HG03469 (cell line): Measurements from ENCODE around the gene HES7.
A peak's percentile ranks its signal among the peaks of the same experiment; 100 is the strongest.

Experiments used
- ATAC-seq: cut with Tn5 transposase; IDR thresholded peaks from one replicate; pipeline ENCODE4 v1.9.1; 2021; ENCODE audit warnings: mild to moderate bottlenecking, moderate library complexity, moderate number of reproducible peaks; ENCODE audit not compliant: unreplicated experiment

The HES7 gene

GRCh38 chr17:8155231-8155995, 31.5 kb upstream of the HES7 start:
- no peak for ATAC-seq

DNA sequence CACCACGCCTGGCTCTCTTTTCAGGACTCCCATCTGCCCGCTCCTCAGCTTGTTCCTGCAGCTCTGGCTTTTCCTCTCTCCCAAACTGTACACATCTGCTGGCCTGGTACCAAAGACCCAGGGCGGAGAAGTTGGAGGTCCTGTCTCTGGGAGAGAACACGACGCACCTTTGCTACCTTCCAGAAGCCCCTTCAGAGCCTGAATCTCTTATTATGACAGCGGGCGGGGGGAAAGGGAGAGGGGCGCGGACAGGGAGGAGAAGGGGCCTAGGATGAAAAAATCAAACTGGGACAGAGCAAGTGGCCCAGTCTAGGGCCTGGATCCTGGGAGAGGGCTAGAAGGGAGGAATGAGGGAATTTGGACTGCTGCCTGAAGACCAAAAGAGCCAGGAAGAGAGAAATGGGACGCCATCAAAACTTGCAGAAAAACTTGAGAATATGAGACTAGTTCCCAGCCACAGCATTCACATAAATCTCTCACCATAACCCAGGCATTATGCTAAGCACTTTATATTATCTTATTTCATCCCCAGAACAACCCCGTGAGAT, 30.8 kb upstream of the HES7 start:
- no peak for ATAC-seq

GRCh38 chr17:8153957-8154607, 30.2 kb upstream of the HES7 start:
- no peak for ATAC-seq

DNA sequence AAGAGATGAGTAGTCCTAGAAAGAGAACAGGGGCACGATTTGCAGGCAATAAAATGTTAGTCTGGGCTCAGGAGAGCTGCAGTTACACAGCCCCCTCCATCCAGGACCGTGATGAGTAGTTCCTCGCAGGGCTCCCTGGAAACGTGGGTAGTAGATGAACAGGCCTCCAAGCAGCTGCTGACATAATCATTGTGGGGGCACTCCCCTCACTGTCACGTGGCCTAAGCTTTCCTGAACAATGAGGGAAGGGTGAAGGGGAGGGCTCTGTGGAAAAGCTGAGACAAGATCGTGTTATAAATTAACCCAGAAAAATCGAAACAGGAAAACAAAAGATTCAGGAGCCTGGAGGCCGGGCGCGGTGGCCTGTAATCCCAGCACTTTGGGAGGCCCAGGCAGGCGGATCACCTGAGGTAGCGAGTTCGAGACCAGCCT, 29.6 kb upstream of the HES7 start:
- no peak for ATAC-seq

DNA sequence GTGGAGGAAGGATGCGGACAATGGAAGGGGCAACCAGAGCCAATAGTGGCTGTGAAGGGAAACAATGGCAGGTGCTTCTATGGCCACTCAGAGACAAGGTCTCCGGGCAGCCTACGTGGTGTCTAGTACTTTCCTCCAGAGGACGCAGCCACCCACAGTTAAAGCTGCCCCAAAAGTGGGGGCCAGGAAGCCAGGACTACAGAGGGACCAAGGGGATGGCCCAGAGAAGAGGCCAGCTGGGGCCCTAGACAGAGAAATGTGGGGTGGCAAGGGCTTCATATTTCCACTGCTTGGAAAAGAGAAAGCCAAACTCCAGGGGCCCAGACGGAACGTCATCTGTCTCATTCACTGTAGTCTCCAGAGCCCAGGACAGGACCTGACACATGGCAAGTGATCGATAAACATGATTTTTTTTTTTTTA, 29.1 kb upstream of the HES7 start:
- ATAC-seq = no peak

- ATAC-seq = no peak
Measured at GRCh38 chr17:8152112-8152775, 28.3 kb upstream of the HES7 start, which contains the start of gene PER1. Gene PER1, minus strand, starts transcription at chr17:8152404. Its CDS starts 1,698 bp downstream, at chr17:8150706.

DNA sequence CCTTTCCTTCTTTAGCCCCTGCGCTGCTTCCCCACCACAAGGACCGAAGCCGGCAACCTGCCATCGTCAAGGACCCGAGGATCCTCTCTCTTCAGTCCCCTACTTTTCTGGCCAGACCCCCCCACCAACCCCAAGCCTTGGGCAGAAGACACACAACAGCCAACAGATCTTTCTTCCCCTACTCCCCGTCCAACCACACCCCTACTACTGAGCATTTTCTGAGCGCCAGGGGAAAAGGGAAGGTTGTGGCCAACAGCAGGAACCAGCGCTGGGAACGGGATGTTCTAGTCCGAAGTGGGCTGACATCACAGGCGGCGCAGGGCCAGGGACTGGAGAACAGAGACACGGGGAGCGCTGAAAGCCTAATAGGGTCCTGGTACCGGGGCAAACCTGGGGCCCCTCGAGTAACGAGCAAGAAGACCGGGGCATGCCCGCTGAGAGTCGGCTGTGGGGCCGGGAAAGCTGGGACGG, 27.8 kb upstream of the HES7 start:
- ATAC-seq = no peak

GRCh38 chr17:8151120-8151640, 27.3 kb upstream of the HES7 start:
- ATAC-seq = peak; percentile 32

GRCh38 chr17:8150194-8151119, 26.6 kb upstream of the HES7 start:
- no peak for ATAC-seq

DNA sequence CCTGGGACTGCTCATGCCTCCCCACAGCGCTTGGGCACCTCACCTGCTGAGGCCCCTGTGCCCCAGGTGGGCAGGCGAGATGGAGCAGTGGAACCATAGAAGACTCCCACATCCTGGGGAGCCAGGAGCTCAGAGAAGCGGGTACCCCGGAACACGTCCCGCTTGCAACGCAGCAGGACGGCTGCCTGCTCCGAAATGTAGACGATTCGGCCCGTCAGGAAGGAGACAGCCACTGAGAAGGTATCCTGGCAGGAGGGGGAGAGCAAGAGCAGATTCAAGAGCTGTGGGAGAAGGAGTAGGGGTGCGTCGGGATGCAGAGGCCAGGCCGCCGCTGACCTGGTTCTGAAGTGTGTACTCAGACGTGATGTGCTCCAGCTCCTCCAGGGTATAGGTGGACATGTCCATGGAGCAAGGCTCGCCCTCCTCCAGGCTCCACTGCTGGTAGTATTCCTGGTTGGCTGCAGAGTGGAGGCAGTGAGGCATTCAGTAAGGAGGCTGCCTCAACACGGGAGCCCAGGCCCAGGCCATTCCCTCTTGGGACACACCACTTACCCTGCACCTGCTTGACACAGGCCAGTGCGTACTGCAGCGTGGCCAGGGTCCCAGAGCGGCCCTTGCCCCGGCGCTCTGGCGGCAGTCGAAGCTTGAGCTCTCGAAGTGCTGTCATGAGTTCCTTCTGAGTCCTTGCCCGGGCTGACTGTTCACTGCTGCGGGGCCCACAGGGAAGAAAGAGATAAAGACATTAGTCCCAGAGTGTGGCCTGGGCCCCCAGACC, 25.7 kb upstream of the HES7 start:
- ATAC-seq = no peak

- ATAC-seq = no peak
Measured at GRCh38 chr17:8148560-8148959, 24.7 kb upstream of the HES7 start.

GRCh38 chr17:8147805-8148404, 24.0 kb upstream of the HES7 start:
- ATAC-seq = no peak

GRCh38 chr17:8147141-8147804, 23.4 kb upstream of the HES7 start:
- ATAC-seq = no peak

DNA sequence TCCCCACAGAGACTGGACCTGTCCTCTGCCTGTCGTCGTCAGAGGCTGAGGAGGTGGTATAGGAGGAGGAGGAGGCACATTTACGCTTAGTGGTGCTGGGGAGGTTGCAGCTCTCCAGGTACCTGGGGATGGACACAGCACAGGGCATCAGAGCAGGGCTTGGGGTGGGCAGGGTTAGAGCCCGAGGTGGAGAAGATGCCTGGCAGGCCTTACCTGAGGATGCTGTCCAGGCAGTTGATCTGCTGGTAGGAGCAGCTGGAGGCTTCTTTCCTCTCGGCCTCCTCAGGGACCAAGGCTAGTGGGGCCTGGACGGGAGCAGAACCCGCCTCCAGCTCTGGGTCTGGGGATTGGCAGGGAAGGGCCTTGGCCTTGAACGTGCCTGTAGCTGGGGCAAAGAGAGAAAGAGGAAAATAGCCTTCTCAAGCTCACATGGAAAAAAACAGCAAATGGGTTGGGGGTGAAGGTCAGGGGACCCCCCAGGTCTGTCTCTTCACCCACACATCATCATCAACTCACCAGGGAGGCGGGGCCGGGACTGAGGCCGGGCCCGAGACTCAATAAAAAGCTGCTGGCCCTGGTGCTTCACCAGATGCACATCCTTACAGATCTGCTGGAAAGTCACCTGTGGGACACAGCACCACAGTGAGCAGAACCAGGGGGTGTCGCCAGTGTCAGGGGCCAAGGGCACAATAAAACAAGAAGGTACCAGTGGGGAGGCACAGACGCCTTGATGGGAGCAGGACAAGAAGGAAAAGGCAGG, 22.7 kb upstream of the HES7 start:
- no peak for ATAC-seq

DNA sequence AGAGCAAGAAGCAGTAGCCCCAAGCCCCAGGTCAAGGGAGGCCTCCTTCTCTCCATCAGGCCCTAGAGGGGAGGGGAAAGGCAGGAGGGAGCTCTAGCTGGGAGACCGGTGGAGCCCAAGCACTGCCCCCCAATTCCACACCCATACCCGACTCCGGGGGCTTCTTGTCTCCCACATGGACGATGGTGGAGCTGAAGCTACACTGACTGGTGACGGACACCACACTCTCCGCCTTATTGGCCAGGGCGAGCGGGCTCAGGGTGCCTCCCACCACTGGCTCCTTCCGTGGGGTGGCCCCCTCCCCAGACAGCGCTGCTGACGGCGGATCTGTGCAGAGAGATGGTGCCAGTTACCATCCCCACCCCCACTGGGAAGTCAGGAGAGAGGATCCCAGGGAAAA, 21.9 kb upstream of the HES7 start:
- ATAC-seq = no peak

- no peak for ATAC-seq
Measured at GRCh38 chr17:8144401-8145231, 20.7 kb upstream of the HES7 start.
